ENCODE results near the gene FXYD3.

DNA sequence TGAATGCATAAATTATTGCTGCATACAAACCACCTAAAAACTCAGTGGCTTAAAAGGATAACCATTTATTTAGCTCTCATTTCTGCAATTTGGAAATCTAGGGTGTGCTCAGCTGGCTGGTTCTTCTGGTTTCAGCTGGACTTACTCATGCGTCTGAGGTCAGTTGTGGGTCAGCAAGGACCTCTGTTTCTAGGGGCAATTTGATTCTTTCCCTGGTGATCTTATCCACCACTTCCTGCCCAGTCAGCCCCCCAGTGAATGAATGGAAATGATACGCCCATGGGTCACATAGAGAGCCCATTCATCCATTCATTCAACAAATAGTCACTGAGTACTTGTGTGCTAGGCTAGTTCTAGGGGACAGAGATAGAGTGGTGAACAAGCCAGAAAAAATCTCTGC lies 48.8 kb downstream of the FXYD3 start:
- TF ChIP-seq CTCF (IDR thresholded peaks at IDR 0.05) (no peak), EP300 (IDR thresholded peaks at IDR 0.05) (no peak)
